Measurements from ENCODE around the gene GUCY1A2. TPM values are rescaled to one million over a fixed set of nuclear protein-coding genes. Genes with fewer than 3 reads are reported as not detected.

The GUCY1A2 gene
- total RNA-seq, 1 donor from 2014 or later: 17.8 TPM

DNA sequence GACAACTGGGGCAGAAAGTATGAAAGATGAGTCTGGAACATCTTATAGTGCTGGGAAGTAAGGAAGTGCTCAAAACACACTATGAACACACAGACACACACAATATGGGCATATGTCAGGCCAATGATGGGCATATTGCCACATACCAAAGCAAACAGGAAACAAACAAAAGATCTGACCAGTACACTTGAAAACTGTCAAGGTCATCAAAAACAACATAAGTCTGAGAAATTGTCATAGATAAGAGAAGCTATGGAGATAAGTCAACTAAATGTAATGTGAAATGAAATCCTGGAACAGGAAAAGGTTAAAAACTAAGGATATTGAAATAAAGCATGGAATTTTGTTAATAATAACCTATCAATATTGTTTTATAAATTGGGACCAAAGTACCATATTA is 46.4 kb downstream of the GUCY1A2 start:
- no peak overlapping the region for H3K27ac ChIP-seq (ENCODE audit: low read depth, low read length)
- H3K4me2 ChIP-seq (ENCODE audit: low read length): no peak overlapping the region
- Mint-ChIP-seq H3K36me3 (ENCODE audit: low read depth, unreplicated experiment) (peaks cover 2% of the 10 kb centered on the region), H3K4me3 (ENCODE audit: unreplicated experiment) (no peak overlapping the region), H3K4me1 (ENCODE audit: low read depth, unreplicated experiment) (peaks cover 18% of the 10 kb centered on the region), H3K9me3 (ENCODE audit: unreplicated experiment) (no peaks in the 10 kb centered on the region), H3K27ac (ENCODE audit: unreplicated experiment) (no peak overlapping the region), H3K27me3 (ENCODE audit: low read depth, unreplicated experiment) (no peaks in the 10 kb centered on the region)
- no peaks in the 10 kb centered on the region for H3K9me3 ChIP-seq (ENCODE audit: insufficient read depth, low read depth, low read length)
- H3K79me2 ChIP-seq (ENCODE audit: insufficient read depth, low read length): no peaks in the 10 kb centered on the region
- TF ChIP-seq EZH2 (IDR thresholded peaks at IDR 0.05; ENCODE audit: insufficient read depth, low read length): no peak
- TF ChIP-seq, protein P1, sequence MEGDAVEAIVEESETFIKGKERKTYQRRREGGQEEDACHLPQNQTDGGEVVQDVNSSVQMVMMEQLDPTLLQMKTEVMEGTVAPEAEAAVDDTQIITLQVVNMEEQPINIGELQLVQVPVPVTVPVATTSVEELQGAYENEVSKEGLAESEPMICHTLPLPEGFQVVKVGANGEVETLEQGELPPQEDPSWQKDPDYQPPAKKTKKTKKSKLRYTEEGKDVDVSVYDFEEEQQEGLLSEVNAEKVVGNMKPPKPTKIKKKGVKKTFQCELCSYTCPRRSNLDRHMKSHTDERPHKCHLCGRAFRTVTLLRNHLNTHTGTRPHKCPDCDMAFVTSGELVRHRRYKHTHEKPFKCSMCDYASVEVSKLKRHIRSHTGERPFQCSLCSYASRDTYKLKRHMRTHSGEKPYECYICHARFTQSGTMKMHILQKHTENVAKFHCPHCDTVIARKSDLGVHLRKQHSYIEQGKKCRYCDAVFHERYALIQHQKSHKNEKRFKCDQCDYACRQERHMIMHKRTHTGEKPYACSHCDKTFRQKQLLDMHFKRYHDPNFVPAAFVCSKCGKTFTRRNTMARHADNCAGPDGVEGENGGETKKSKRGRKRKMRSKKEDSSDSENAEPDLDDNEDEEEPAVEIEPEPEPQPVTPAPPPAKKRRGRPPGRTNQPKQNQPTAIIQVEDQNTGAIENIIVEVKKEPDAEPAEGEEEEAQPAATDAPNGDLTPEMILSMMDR (IDR thresholded peaks at IDR 0.05; ENCODE audit: insufficient read depth, low read depth, low read length): no peak
- no peak overlapping the region for H2AFZ ChIP-seq (ENCODE audit: low read depth, low read length)
- H3K36me3 ChIP-seq (ENCODE audit: insufficient read depth, low read length): no peaks in the 10 kb centered on the region
- no peak overlapping the region for H3K9ac ChIP-seq (ENCODE audit: low read length)
- H3K4me3 ChIP-seq (ENCODE audit: insufficient read depth, low read depth, low read length): no peak overlapping the region
- H4K20me1 ChIP-seq (ENCODE audit: insufficient read depth, low read length): no peaks in the 10 kb centered on the region
- H3K4me1 ChIP-seq (ENCODE audit: insufficient read depth, low read length): no peaks in the 10 kb centered on the region
- no peaks in the 10 kb centered on the region for H3K27me3 ChIP-seq (ENCODE audit: insufficient read depth, low read length)
- no peak for DNase-seq (ENCODE audit: low read depth)
- FAIRE-seq: no peak

- H3K4me3 ChIP-seq (ENCODE audit: insufficient read depth, low read depth, low read length): no peak overlapping the region
- Mint-ChIP-seq H3K27ac (ENCODE audit: unreplicated experiment) (peak overlapping the region; percentile 16), H3K36me3 (ENCODE audit: low read depth, unreplicated experiment) (no peaks in the 10 kb centered on the region), H3K4me3 (ENCODE audit: unreplicated experiment) (no peak overlapping the region), H3K9me3 (ENCODE audit: unreplicated experiment) (no peaks in the 10 kb centered on the region), H3K4me1 (ENCODE audit: low read depth, unreplicated experiment) (peaks cover 19% of the 10 kb centered on the region), H3K27me3 (ENCODE audit: low read depth, unreplicated experiment) (no peaks in the 10 kb centered on the region)
- no peaks in the 10 kb centered on the region for H4K20me1 ChIP-seq (ENCODE audit: insufficient read depth, low read length)
- no peak overlapping the region for H2AFZ ChIP-seq (ENCODE audit: low read depth, low read length)
- H3K9ac ChIP-seq (ENCODE audit: low read length): no peak overlapping the region
- H3K27me3 ChIP-seq (ENCODE audit: insufficient read depth, low read length): no peaks in the 10 kb centered on the region
- H3K36me3 ChIP-seq (ENCODE audit: insufficient read depth, low read length): no peaks in the 10 kb centered on the region
- no peak for TF ChIP-seq EZH2 (IDR thresholded peaks at IDR 0.05; ENCODE audit: insufficient read depth, low read length)
- TF ChIP-seq, protein P1 (IDR thresholded peaks at IDR 0.05; ENCODE audit: insufficient read depth, low read depth, low read length): no peak
- no peaks in the 10 kb centered on the region for H3K9me3 ChIP-seq (ENCODE audit: insufficient read depth, low read depth, low read length)
- DNase-seq (ENCODE audit: low read depth): no peak
- no peak for FAIRE-seq
- no peaks in the 10 kb centered on the region for H3K4me1 ChIP-seq (ENCODE audit: insufficient read depth, low read length)
- H3K4me2 ChIP-seq (ENCODE audit: low read length): no peak overlapping the region
- H3K27ac ChIP-seq (ENCODE audit: low read depth, low read length): no peak overlapping the region
- H3K79me2 ChIP-seq (ENCODE audit: insufficient read depth, low read length): no peaks in the 10 kb centered on the region
Measured at GRCh38 chr11:106969644-106970355, 48.5 kb downstream of the GUCY1A2 start.

DNA sequence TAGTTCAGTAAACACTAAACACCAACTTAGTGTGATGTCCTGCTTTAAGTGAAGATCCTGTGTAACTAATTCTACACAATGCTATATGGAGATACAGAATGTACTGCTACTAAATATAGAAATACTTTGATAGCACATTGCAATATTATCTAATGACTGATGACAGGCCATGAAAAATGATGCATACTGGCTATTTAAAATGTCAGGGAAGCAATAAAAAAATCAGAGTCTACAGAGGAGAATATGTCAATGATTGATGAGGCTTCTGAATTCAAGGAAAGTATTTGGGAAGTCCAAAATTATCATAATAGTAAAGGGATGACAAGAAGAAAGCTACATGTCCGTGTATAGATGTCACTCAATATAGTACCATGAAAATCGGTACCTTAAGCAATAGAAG is 55.3 kb downstream of the GUCY1A2 start:
- H3K4me1 Mint-ChIP-seq (ENCODE audit: low read depth, unreplicated experiment): peaks cover 50% of the 10 kb centered on the region
- Histone ChIP-seq H3K9ac (ENCODE audit: low read length) (no peak overlapping the region), H3K4me2 (ENCODE audit: low read length) (no peak overlapping the region), H3K4me1 (ENCODE audit: insufficient read depth, low read length) (peaks cover 8% of the 10 kb centered on the region), H2AFZ (ENCODE audit: low read depth, low read length) (no peak overlapping the region), H3K36me3 (ENCODE audit: insufficient read depth, low read length) (no peaks in the 10 kb centered on the region), H3K27ac (ENCODE audit: low read depth, low read length) (no peak overlapping the region), H4K20me1 (ENCODE audit: insufficient read depth, low read length) (no peaks in the 10 kb centered on the region), H3K4me3 (ENCODE audit: insufficient read depth, low read depth, low read length) (no peak overlapping the region), H3K27me3 (ENCODE audit: insufficient read depth, low read length) (no peaks in the 10 kb centered on the region), H3K79me2 (ENCODE audit: insufficient read depth, low read length) (no peaks in the 10 kb centered on the region), H3K9me3 (ENCODE audit: insufficient read depth, low read depth, low read length) (no peaks in the 10 kb centered on the region)
- TF ChIP-seq, protein P1 (IDR thresholded peaks at IDR 0.05; ENCODE audit: insufficient read depth, low read depth, low read length): no peak
- no peak for TF ChIP-seq EZH2 (IDR thresholded peaks at IDR 0.05; ENCODE audit: insufficient read depth, low read length)
- no peaks in the 10 kb centered on the region for H3K27me3 Mint-ChIP-seq (ENCODE audit: low read depth, unreplicated experiment)
- H3K4me3 Mint-ChIP-seq (ENCODE audit: unreplicated experiment): no peak overlapping the region
- H3K9me3 Mint-ChIP-seq (ENCODE audit: unreplicated experiment): no peaks in the 10 kb centered on the region
- DNase-seq (ENCODE audit: low read depth) (no peak), FAIRE-seq (peak; percentile 47)
- no peaks in the 10 kb centered on the region for H3K36me3 Mint-ChIP-seq (ENCODE audit: low read depth, unreplicated experiment)
- H3K27ac Mint-ChIP-seq (ENCODE audit: unreplicated experiment): no peak overlapping the region

Measured in astrocyte (in vitro differentiated cells and primary cell).